ENCODE results near the gene PPM1B.
"Not testable (repeated sequence)": the region's sequence is repeated elsewhere in the genome, so short reads cannot be mapped to it uniquely, and the experiment has no call there.

Gene PPM1B

DNA sequence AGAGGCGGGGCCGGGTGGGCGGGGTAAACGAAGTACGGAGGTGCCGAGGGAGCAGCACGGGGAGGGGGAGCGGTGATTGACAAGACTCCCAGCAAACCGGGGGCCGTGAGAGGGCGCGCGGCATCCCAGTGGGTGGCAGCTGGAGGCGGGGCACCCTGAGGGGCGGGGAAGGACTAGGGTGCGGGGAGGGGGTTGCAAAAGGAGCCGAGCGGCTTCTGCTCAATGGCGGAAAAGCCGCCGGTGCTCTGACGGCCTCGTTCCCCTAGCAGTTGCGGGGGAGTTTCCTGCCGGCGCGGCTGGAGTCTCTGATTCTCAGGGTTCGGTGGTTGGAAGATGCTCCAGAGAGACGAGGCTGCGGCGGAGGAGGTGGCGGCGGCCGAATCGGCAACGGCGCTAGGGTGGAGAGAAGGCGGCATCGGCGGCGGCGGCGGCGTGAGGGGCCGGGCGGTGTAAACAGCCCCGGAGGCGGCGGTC is at the start of gene PPM1B:
Gene PPM1B (plus strand): TSS at position 195 of the 474 bp plus-strand sequence. CDS start 32,325 bp downstream, outside the sequence.
- DNase-seq = peak in 47 of 56 donors; percentile 82 to 100 (median 100)

DNA sequence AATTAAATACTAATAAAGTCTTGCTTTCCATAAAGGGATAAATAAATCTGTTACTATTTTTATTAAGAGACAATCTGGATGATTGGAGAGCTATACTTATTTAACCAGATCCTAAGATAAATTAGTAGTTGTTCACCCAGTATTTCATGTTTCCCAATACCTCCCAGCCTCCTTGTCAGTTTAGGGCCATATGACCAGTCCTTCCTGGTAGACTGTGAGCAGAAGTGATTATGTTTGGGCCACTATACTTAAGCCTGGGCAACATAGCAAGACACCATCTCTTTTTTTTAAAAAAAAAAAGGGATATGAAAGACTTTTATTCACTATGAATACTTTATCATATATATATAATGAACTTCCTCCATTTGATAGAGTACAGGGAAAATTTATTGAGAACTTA is 48.8 kb upstream of the PPM1B start:
- no peak for DNase-seq

- no peak for DNase-seq
Observed at GRCh38 chr2:44120428-44120827, 48.2 kb upstream of the PPM1B start.

GRCh38 chr2:44121899-44122298 is 46.8 kb upstream of the PPM1B start:
- DNase-seq = no peak

- DNase-seq = no peak
Observed at GRCh38 chr2:44124500-44124899, 44.2 kb upstream of the PPM1B start.

DNA sequence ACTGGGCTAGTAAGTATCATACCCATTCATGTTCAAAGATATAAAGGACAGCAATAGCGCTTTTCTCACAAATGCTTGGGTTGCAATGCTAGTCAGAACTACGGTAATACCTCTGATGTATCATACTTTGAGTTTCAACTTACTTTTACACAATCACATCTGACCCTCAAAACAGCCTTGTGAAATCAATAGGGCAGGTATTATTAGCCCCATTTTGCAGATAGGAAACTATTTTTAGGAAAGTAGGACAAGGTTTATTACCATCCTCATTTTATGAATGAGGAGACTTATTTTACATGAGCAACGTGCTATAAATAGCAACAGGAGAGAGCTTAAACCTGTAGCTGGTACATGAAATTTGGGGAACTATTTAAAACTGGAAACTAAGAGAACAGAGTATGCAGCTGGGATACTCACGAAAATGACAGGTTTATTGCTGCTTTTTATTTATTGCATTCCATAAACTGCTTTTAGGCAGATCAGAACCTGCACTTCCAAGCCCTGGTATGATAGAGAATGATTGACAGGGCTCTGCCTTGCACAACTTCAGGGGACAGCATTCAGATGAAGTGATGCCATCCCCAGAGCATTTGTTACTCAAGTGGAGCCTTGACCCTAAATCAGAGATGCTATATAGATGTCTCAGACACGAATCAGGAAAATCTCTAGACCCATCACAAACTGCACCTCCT is 42.4 kb upstream of the PPM1B start:
- no peak for DNase-seq

GRCh38 chr2:44130441-44130840 is 38.2 kb upstream of the PPM1B start:
- DNase-seq = no peak

DNA sequence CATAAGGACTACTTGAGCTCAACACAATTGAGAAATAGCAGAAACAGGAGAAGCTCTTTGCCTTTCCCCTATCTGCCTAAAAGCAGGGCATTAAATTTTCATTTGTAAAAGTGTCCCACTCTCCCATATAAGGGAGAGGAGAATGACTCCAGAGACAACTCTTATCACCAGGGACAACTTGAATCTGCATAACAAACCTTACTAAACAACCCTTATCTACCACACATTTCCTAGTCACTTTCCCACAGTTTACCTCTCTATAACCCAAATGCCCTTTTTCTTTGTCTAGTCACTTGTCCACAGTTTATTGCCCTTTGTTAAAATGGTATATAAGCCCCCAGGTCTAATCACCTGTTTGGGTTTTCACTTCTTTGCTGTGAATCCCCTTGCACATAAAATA is 37.5 kb upstream of the PPM1B start:
- no peak for DNase-seq

- DNase-seq = not testable (repeated sequence)
Observed at GRCh38 chr2:44133602-44134001, 35.1 kb upstream of the PPM1B start.

DNA sequence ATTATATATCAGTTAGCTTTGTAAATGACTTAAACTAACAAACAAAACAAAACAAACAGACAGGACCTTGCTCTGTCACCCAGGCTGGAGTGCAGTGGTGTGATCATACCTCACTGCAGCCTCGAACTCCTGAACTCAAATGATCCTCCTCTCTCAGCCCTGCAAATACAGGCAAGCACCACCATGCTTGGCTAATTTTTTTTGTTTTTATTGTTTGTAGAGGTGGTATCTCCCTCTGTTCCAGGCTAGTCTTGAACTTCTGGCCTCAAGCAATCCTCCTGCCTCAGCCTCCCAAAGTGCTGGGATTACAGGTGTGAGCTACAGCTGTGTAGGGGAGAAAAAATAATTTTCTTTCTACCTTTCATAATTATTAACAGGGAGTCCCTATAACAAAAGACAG is 33.8 kb upstream of the PPM1B start:
- DNase-seq = no peak

DNA sequence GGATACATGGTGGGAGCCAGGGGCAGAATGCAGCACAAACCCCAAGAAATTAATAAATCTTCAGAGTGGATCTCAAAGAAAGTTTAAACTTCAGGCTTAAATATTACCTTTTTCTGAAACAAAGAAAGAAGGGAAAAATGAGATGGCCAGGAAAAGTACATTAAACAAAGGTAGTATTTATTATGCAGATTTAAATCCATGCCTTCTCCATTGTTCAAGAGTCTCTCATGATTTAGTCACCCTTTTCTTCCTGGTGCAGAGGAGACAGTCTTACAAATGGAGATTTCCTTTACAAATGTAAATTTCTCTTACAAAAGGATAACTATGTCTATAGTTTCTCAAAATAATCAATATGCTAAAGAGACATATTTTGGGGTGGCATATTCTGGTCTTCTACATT is 33.4 kb upstream of the PPM1B start:
- DNase-seq = no peak

GRCh38 chr2:44135771-44136170 is 32.9 kb upstream of the PPM1B start:
- DNase-seq = no peak

DNA sequence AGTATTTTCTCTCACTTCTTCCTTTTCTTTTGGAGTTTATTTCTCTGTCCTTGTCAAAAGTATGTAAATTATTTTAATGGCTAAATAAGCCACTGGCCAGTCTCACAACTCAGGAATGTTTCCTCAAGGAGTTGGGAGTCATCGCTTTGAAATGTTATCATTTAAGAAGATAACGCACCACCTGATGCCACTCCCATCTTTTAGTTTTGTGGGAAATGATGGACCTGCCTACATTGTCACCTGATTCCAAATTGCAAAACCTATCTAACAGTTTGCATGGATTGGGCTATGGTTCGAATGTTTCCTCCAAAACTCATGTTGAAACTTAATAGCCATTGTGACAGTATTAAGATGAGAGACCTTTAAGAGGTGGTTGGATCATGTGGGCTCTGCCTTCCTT is 32.4 kb upstream of the PPM1B start:
- no peak for DNase-seq

DNA sequence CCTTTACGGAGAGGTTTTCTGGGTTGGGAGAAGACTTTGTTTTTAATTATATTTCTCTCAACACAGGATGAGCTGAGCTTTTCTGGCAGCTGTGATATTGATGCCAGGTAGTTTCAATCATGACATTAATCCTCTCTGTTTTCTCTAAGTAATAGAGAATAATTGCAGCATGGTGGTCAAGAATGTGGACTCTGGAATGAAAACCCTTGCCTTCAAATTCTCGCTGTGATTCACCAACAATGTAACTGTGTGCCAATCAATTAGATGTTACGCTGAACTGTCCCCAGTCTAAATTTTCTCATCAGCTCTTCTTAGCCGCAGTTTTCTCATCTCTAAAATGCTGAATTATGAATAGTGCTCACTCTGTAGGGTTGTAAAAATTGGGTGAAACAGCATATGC is 31.6 kb upstream of the PPM1B start:
- no peak for DNase-seq

DNA sequence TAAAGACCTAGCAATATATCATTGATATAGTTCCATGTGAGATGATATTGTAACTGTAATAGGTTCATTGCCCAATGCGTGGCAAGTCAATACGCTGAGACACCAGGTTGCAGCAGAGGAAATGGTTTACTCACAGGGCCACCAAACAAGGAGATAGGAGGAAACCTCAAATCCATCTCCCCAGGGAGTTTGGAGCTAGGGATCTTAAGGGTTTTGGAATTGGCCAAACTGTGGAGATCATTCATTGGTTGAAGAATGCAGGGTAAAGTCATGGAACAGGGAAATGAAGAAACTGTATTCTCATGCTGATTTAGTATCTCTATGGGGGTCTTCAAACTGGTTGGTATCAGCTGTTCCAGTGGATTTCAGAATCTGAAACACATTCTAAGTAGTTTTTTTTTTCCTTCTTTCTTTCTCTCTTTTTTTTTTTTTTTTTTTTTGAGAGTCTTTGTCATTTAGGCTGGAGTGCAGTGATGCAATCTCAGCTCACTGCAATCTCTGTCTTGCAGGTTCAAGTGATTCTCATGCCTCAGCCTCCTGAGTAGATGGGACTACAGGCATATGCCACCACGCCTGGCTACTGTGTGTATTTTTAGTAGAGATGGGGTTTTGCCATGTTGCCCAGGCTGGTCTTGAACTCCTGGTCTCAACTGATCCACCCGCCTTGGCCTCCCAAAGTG is 30.7 kb upstream of the PPM1B start:
- DNase-seq = no peak

DNA sequence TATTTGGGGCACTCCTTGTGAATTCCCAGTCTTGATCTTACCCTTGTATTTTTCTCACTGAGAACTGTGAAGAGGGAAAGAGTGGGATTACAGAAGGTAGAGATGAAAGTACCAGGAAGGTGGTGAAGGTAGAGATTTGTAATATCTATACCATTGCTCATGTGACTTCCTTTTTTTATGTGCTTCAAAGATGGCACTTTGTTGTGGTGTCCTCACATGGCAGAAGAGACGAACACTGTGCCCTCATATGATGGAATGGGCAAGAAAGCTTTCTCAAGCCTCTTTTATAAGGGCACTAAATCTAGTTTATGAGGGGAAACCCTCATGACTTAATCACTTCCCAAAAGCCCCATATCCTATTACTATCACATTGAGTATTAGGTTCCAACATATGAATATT is 28.9 kb upstream of the PPM1B start:
- no peak for DNase-seq

DNA sequence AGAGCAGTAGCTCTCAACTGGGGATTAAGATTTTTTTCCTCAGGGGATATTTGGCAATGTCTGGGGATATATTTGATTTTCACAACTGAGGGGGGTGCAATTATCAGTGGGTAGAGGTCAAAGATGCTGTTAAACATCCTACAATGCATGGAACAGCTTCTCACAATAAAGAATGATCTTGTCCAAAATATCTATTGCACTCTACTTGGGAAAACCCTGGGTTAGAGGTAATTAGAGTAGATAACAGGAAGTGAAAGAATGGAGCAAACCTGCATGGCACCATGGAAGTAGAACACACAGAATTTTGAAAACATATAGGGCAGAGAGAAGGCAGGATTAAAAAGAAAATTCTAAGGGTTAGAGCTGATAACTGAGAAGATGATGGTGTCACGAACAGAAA is 26.4 kb upstream of the PPM1B start:
- DNase-seq = no peak

DNA sequence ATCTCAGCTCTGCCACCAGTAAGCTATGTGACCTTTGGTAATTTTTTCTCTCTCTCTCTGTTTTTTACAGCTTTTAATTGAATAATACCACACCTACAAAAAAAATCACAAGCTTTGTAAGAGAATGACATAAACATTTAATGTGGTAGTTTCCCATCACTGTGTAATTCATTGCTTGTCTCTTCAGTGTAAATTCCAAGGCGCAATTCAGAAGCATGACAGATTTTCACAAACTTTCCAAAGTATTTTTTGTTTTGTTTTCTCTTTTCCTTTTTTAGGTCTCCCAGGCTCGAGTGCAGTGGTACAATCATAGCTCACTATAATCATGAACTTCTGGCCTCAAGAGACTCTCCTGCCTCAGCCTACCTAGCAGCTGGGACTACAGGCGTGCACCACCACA is 25.0 kb upstream of the PPM1B start:
- DNase-seq = no peak

DNA sequence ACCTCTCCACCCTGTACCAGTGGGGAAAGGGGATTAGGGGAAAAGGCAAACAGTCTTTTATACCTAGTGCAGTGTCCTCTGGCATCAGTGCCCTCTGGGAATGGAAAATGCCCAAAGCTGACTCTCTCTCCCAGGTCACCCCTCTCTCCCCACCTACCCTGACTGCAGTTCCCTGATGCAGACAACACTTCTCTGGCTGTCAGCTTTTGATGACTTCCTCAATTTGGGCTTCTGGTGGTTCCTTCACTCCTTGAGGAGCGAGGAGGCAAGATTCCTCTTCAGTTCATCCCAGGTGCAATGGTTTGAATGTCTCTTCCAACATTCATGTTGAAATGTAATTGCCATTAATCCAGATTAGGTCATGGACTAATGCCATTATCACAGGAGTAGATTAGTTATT is 19.7 kb upstream of the PPM1B start:
- no peak for DNase-seq

GRCh38 chr2:44150473-44150872 is 18.2 kb upstream of the PPM1B start:
- DNase-seq = no peak

GRCh38 chr2:44152865-44153669 is 15.6 kb upstream of the PPM1B start:
- no peak for DNase-seq

Data from amygdala (tissue), 56 donors.